HepG2 (cell line): ENCODE data around the gene TTLL12. TPM values are rescaled to one million over a fixed set of nuclear protein-coding genes. Genes with fewer than 3 reads are reported as not detected.

Experiments
- ATM ChIP-seq: fragments of 450-650 bp; IDR thresholded peaks from 2 replicates; pipeline ENCODE4 v1.7.1; 2017; ENCODE audit warnings: mild to moderate bottlenecking, borderline replicate concordance
- ATRX ChIP-seq: sonication (generic); formaldehyde crosslinking; IDR thresholded peaks from 2 replicates; pipeline ENCODE4 v1.4.0; 2020; ENCODE audit warnings: missing genetic modification reagents, borderline replicate concordance
- GFI1 ChIP-seq: sonication (generic); formaldehyde crosslinking; IDR thresholded peaks from 2 replicates; pipeline ENCODE4 v1.5.0; 2020; ENCODE audit warnings: missing genetic modification reagents, mild to moderate bottlenecking, borderline replicate concordance
- HNRNPUL1 ChIP-seq: fragments of 200-400 bp; formaldehyde crosslinking; IDR thresholded peaks from 2 replicates; pipeline ENCODE4 v1.6.1; 2017; ENCODE audit warnings: low read depth, mild to moderate bottlenecking, low read length, moderate library complexity
- IRX3 ChIP-seq: sonication (generic); formaldehyde crosslinking; IDR thresholded peaks from 2 replicates; pipeline ENCODE4 v1.8.1; 2023; ENCODE audit warnings: mild to moderate bottlenecking, low read depth, missing genetic modification reagents, borderline replicate concordance
- MIXL1 ChIP-seq: IDR thresholded peaks from 2 replicates; pipeline ENCODE4 v1.6.1; 2016
- NBN ChIP-seq: fragments of 450-650 bp; conservative IDR thresholded peaks from 2 replicates; pipeline ENCODE4 v1.6.1; 2017
- PAF1 ChIP-seq: IDR thresholded peaks from 2 replicates; pipeline ENCODE4 v1.6.1; 2016; ENCODE audit warnings: missing genetic modification reagents, missing compliant biosample characterization
- RARA ChIP-seq: IDR thresholded peaks from 2 replicates; pipeline ENCODE4 v1.6.1; 2016; ENCODE audit warnings: missing genetic modification reagents, missing compliant biosample characterization
- RFX3 ChIP-seq: IDR thresholded peaks from 2 replicates; pipeline ENCODE4 v1.6.1; 2016; ENCODE audit warnings: missing biosample characterization, missing genetic modification reagents
- SRSF9 ChIP-seq: fragments of 200-400 bp; formaldehyde crosslinking; IDR thresholded peaks from 2 replicates; pipeline ENCODE4 v1.6.1; 2018; ENCODE audit warnings: borderline replicate concordance, mild to moderate bottlenecking, low read depth, low read length; ENCODE audit not compliant: insufficient read depth, poor library complexity, severe bottlenecking
- TMF1 ChIP-seq: sonication (generic); formaldehyde crosslinking; IDR thresholded peaks from 2 replicates; pipeline ENCODE4 v1.8.1; 2022; ENCODE audit warnings: low read depth, missing genetic modification reagents
- polyA plus RNA-seq, 8 experiments: library from polyadenylated mRNA; depleted of rRNA in 3 of 8; stranded (reverse) in 7 of 8; unstranded in 1 of 8; fragments of >200 nt; fragmentation: Illumina TruSeq in 4 of 8; extraction: Trizol in 4 of 8; gene quantifications; 2 replicates each; pipeline versions ENCODE4 v1.2.1 to v1.2.3, GENCODE V29; 2011 to 2016; ENCODE audit warnings: low read depth in 4 of 8, missing spikeins in 1 of 8, mixed read lengths in 1 of 8; ENCODE audit not compliant: insufficient read depth in 1 of 8
- total RNA-seq, 5 experiments: library from RNA; depleted of rRNA; stranded (reverse); fragments of >200 nt; fragmentation: Illumina TruSeq; extraction: Trizol; gene quantifications; 2 replicates each; pipeline ENCODE4 v1.2.3, GENCODE V29; 2016; ENCODE audit warnings: low read depth in 1 of 5
- TF ChIP-seq, protein P1 (sequence below): sonication (generic); formaldehyde crosslinking; IDR thresholded peaks from 2 replicates; pipeline ENCODE4 v1.4.0; 2020; ENCODE audit warnings: missing genetic modification reagents
- TF ChIP-seq, protein P2 (sequence below): sonication (generic); formaldehyde crosslinking; IDR thresholded peaks from 2 replicates; pipeline ENCODE4 v1.5.1; 2020; ENCODE audit warnings: mild to moderate bottlenecking, missing genetic modification reagents, borderline replicate concordance
- TF ChIP-seq, protein P3 (sequence below): sonication (generic); formaldehyde crosslinking; IDR thresholded peaks from 2 replicates; pipeline ENCODE4 v1.5.0; 2020; ENCODE audit warnings: mild to moderate bottlenecking, missing genetic modification reagents
- TF ChIP-seq, protein P4 (sequence below): sonication (generic); formaldehyde crosslinking; IDR thresholded peaks from 2 replicates; pipeline ENCODE4 v1.4.0; 2020; ENCODE audit warnings: missing genetic modification reagents

Gene TTLL12
- total and polyA plus RNA-seq, 2 of the 13 experiments (the other 11 are each of a cell fraction or from before 2014, with no cell fraction given): 11.9 to 38.1 TPM

DNA sequence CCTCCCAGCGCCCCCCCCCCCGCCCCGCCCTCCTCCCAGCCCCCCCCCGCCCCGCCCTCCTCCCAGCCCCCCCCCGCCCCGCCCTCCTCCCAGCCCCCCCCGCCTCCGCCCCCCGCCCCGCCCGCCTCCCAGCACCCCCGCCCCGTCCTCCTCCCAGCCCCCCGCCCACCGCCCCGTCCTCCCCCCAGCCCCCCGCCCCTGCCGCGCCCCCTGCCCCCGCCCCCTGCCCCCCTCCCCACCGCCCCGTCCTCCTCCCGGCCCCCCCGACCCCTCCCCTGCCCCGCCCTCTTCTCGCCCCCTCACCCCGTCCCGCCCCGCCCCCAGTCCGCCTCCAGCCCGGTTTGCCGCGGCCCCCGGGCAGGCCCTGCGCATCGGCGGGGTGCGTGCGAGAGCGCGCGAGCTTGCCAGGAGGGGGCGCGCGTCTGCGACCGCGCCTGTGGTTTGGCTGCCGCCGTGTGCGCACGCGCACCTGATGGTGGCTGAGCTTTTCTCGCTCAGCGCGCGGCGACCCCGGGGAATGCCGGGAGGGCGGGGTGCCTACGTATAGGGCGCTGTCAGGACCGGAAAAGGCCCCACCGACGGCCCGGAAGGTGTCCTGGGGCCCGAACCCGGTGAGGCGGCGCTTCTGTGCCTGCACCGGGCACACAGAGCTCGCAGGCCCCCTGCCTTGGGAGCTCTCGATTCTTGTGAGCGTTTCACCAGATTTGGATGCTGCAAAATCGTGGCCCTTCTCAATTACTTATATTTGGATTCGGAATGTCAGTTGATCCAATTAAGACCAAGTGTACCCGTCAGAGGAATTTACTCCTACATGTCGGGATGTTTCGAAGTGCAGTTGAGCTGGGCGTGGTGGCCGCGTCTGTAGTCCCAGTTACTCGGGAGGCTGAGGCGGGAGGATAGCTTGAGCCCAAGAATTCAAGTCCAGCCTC lies 501 bp upstream of the TTLL12 start (continued):
- TF ChIP-seq ATM (no peak), ATRX (CRISPR knock-in tag) (no peak), GFI1 (CRISPR knock-in tag) (peak; percentile 58; the same call in 1 of the 2 replicates), SRSF9 (no peak), TMF1 (CRISPR knock-in tag) (no peak), RARA (CRISPR knock-in tag) (peak; percentile 56), HNRNPUL1 (no peak), RFX3 (CRISPR knock-in tag) (no peak), NBN (no peak), IRX3 (CRISPR knock-in tag) (no peak), MIXL1 (CRISPR knock-in tag) (peak; percentile 76), PAF1 (CRISPR knock-in tag) (no peak)
- TF ChIP-seq, protein P1, sequence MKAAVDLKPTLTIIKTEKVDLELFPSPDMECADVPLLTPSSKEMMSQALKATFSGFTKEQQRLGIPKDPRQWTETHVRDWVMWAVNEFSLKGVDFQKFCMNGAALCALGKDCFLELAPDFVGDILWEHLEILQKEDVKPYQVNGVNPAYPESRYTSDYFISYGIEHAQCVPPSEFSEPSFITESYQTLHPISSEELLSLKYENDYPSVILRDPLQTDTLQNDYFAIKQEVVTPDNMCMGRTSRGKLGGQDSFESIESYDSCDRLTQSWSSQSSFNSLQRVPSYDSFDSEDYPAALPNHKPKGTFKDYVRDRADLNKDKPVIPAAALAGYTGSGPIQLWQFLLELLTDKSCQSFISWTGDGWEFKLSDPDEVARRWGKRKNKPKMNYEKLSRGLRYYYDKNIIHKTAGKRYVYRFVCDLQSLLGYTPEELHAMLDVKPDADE (CRISPR knock-in tag): no peak
- TF ChIP-seq, protein P2, sequence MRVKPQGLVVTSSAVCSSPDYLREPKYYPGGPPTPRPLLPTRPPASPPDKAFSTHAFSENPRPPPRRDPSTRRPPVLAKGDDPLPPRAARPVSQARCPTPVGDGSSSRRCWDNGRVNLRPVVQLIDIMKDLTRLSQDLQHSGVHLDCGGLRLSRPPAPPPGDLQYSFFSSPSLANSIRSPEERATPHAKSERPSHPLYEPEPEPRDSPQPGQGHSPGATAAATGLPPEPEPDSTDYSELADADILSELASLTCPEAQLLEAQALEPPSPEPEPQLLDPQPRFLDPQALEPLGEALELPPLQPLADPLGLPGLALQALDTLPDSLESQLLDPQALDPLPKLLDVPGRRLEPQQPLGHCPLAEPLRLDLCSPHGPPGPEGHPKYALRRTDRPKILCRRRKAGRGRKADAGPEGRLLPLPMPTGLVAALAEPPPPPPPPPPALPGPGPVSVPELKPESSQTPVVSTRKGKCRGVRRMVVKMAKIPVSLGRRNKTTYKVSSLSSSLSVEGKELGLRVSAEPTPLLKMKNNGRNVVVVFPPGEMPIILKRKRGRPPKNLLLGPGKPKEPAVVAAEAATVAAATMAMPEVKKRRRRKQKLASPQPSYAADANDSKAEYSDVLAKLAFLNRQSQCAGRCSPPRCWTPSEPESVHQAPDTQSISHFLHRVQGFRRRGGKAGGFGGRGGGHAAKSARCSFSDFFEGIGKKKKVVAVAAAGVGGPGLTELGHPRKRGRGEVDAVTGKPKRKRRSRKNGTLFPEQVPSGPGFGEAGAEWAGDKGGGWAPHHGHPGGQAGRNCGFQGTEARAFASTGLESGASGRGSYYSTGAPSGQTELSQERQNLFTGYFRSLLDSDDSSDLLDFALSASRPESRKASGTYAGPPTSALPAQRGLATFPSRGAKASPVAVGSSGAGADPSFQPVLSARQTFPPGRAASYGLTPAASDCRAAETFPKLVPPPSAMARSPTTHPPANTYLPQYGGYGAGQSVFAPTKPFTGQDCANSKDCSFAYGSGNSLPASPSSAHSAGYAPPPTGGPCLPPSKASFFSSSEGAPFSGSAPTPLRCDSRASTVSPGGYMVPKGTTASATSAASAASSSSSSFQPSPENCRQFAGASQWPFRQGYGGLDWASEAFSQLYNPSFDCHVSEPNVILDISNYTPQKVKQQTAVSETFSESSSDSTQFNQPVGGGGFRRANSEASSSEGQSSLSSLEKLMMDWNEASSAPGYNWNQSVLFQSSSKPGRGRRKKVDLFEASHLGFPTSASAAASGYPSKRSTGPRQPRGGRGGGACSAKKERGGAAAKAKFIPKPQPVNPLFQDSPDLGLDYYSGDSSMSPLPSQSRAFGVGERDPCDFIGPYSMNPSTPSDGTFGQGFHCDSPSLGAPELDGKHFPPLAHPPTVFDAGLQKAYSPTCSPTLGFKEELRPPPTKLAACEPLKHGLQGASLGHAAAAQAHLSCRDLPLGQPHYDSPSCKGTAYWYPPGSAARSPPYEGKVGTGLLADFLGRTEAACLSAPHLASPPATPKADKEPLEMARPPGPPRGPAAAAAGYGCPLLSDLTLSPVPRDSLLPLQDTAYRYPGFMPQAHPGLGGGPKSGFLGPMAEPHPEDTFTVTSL (CRISPR knock-in tag): no peak; the same call in 1 of the 2 replicates
- TF ChIP-seq, protein P3, sequence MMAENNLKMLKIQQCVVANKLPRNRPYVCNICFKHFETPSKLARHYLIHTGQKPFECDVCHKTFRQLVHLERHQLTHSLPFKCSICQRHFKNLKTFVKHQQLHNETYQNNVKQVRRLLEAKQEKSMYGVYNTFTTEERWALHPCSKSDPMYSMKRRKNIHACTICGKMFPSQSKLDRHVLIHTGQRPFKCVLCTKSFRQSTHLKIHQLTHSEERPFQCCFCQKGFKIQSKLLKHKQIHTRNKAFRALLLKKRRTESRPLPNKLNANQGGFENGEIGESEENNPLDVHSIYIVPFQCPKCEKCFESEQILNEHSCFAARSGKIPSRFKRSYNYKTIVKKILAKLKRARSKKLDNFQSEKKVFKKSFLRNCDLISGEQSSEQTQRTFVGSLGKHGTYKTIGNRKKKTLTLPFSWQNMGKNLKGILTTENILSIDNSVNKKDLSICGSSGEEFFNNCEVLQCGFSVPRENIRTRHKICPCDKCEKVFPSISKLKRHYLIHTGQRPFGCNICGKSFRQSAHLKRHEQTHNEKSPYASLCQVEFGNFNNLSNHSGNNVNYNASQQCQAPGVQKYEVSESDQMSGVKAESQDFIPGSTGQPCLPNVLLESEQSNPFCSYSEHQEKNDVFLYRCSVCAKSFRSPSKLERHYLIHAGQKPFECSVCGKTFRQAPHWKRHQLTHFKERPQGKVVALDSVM (CRISPR knock-in tag): peak; percentile 84
- TF ChIP-seq, protein P4, sequence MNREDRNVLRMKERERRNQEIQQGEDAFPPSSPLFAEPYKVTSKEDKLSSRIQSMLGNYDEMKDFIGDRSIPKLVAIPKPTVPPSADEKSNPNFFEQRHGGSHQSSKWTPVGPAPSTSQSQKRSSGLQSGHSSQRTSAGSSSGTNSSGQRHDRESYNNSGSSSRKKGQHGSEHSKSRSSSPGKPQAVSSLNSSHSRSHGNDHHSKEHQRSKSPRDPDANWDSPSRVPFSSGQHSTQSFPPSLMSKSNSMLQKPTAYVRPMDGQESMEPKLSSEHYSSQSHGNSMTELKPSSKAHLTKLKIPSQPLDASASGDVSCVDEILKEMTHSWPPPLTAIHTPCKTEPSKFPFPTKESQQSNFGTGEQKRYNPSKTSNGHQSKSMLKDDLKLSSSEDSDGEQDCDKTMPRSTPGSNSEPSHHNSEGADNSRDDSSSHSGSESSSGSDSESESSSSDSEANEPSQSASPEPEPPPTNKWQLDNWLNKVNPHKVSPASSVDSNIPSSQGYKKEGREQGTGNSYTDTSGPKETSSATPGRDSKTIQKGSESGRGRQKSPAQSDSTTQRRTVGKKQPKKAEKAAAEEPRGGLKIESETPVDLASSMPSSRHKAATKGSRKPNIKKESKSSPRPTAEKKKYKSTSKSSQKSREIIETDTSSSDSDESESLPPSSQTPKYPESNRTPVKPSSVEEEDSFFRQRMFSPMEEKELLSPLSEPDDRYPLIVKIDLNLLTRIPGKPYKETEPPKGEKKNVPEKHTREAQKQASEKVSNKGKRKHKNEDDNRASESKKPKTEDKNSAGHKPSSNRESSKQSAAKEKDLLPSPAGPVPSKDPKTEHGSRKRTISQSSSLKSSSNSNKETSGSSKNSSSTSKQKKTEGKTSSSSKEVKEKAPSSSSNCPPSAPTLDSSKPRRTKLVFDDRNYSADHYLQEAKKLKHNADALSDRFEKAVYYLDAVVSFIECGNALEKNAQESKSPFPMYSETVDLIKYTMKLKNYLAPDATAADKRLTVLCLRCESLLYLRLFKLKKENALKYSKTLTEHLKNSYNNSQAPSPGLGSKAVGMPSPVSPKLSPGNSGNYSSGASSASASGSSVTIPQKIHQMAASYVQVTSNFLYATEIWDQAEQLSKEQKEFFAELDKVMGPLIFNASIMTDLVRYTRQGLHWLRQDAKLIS (CRISPR knock-in tag): no peak
